H1 (cell line): Measurements from ENCODE around the gene SLC51B. TPM values are rescaled to one million over a fixed set of nuclear protein-coding genes. Genes with fewer than 3 reads are reported as not detected.

Source experiments
- BACH1 ChIP-seq: IDR thresholded peaks from 2 replicates; pipeline ENCODE4 v1.6.1; 2012; ENCODE audit warnings: low read length, improper control_type of control experiment
- CTCF ChIP-seq, 3 experiments: IDR thresholded peaks; 1 replicate in 2 of 3; 2 replicates in 1 of 3; pipeline versions ENCODE4 v1.5.1 to v1.6.1; 2011; ENCODE audit warnings: low read length in 3 of 3, mild to moderate bottlenecking in 3 of 3, inconsistent platforms in 2 of 3, low read depth in 1 of 3, moderate library complexity in 1 of 3; ENCODE audit not compliant: insufficient read depth in 1 of 3; ENCODE audit errors: control extremely low read depth in 1 of 3
- HDAC2 ChIP-seq, 2 experiments: fragments of 300-600 bp in 1 of 2; sonication (generic) in 1 of 2; IDR thresholded peaks; 2 replicates each; pipeline ENCODE4 v1.6.1; 2011 to 2012; ENCODE audit warnings: low read depth in 2 of 2, low read length in 2 of 2, mild to moderate bottlenecking in 2 of 2, moderate library complexity in 2 of 2, borderline replicate concordance in 1 of 2, inconsistent platforms in 1 of 2
- MAX ChIP-seq: IDR thresholded peaks from 2 replicates; pipeline ENCODE4 v1.6.1; 2012; ENCODE audit warnings: inconsistent platforms
- POLR2AphosphoS5 ChIP-seq: IDR thresholded peaks from 2 replicates; pipeline ENCODE4 v1.6.1; 2011; ENCODE audit warnings: low read depth, low read length
- RFX5 ChIP-seq: IDR thresholded peaks from 2 replicates; pipeline ENCODE4 v1.6.1; 2011; ENCODE audit warnings: low read depth, low read length, improper control_type of control experiment, borderline replicate concordance
- TCF12 ChIP-seq: IDR thresholded peaks from 2 replicates; pipeline ENCODE4 v1.6.1; 2011; ENCODE audit warnings: low read depth, mild to moderate bottlenecking, low read length
- TEAD4 ChIP-seq: IDR thresholded peaks from 2 replicates; pipeline ENCODE4 v1.6.1; 2012; ENCODE audit warnings: low read depth, low read length, inconsistent platforms, mixed read lengths
- ZNF274 ChIP-seq: IDR thresholded peaks from 2 replicates; pipeline ENCODE4 v1.7.0; 2012; ENCODE audit warnings: low read length, borderline replicate concordance; ENCODE audit errors: extremely low read depth
- polyA plus RNA-seq, 7 experiments: library from polyadenylated mRNA; depleted of rRNA in 3 of 7; stranded (reverse) in 5 of 7; unstranded in 2 of 7; fragments of >200 nt in 5 of 7; fragments of 200-250 nt in 2 of 7; gene quantifications; 1 replicate in 5 of 7; 2 replicates in 1 of 7; 4 replicates in 1 of 7; pipeline versions ENCODE4 v1.2.1 to v1.2.3, GENCODE V29; 2011 to 2013; ENCODE audit warnings: missing spikeins in 2 of 7, mixed read lengths in 2 of 7
- total RNA-seq: library from RNA; stranded (reverse); fragmentation: NEBNext Ultra II Directional; extraction: Animal tissue kit (Norgen Biotek cat#: 25700); gene quantifications from 2 replicates; pipeline ENCODE4 v1.2.1, GENCODE V29; 2021

The SLC51B gene
- total and polyA plus RNA-seq, 2 of the 8 experiments (the other 6 are each of a cell fraction or from before 2014, with no cell fraction given): not detected

- no peak for TF ChIP-seq HDAC2 (IDR thresholded peaks at IDR 0.05; ENCODE audit: borderline replicate concordance in 1 of 2, low read depth in 2 of 2, low read length in 2 of 2)
- no peak for TF ChIP-seq MAX
- no peak for TF ChIP-seq RFX5
- TF ChIP-seq TEAD4: no peak
- no peak for TF ChIP-seq TCF12
- TF ChIP-seq CTCF (IDR thresholded peaks at IDR 0.05; ENCODE audit: control extremely low read depth in 1 of 3, insufficient read depth in 1 of 3, low read depth in 1 of 3, low read length in 3 of 3): no peak
- no peak for TF ChIP-seq POLR2AphosphoS5
- TF ChIP-seq BACH1: no peak
- no peak for TF ChIP-seq ZNF274
Measured at GRCh38 chr15:65059931-65060596, 14.9 kb downstream of the SLC51B start (continued).
